ENCODE measurements around the gene ABHD10.
A peak's percentile ranks its signal among the peaks of the same experiment; 100 is the strongest.

ABHD10 gene

GRCh38 chr3:112000367-112000771 is 21.5 kb downstream of the ABHD10 start:
- no peak for DNase-seq (ENCODE audit: low read depth in 1 of 2, low spot score in 1 of 2)

- DNase-seq (ENCODE audit: low read depth in 1 of 2, low spot score in 1 of 2): no peak
Measured at GRCh38 chr3:112000966-112001365, 22.1 kb downstream of the ABHD10 start.

- no peak for DNase-seq (ENCODE audit: low read depth in 1 of 2, low spot score in 1 of 2)
Measured at GRCh38 chr3:112001526-112001925, 22.7 kb downstream of the ABHD10 start.

- DNase-seq (ENCODE audit: low read depth in 1 of 2, low spot score in 1 of 2): peak in 1 of 2 donors; percentile 40
Measured at GRCh38 chr3:112002096-112002971, 23.5 kb downstream of the ABHD10 start.

- DNase-seq (ENCODE audit: low read depth in 1 of 2, low spot score in 1 of 2): no peak
Measured at GRCh38 chr3:112003321-112004080, 24.7 kb downstream of the ABHD10 start.

GRCh38 chr3:112004187-112004586 is 25.4 kb downstream of the ABHD10 start:
- no peak for DNase-seq (ENCODE audit: low read depth in 1 of 2, low spot score in 1 of 2)

GRCh38 chr3:112004669-112005068 is 25.8 kb downstream of the ABHD10 start:
- no peak for DNase-seq (ENCODE audit: low read depth in 1 of 2, low spot score in 1 of 2)

GRCh38 chr3:112005091-112005672 is 26.4 kb downstream of the ABHD10 start:
- no peak for DNase-seq (ENCODE audit: low read depth in 1 of 2, low spot score in 1 of 2)

- no peak for DNase-seq (ENCODE audit: low read depth in 1 of 2, low spot score in 1 of 2)
Measured at GRCh38 chr3:112007633-112008032, 28.8 kb downstream of the ABHD10 start.

GRCh38 chr3:112009670-112010069 is 30.8 kb downstream of the ABHD10 start:
- DNase-seq (ENCODE audit: low read depth in 1 of 2, low spot score in 1 of 2): no peak

- DNase-seq (ENCODE audit: low read depth in 1 of 2, low spot score in 1 of 2): no peak
Measured at GRCh38 chr3:112010636-112011035, 31.8 kb downstream of the ABHD10 start.

GRCh38 chr3:112011376-112011940 is 32.6 kb downstream of the ABHD10 start:
- DNase-seq (ENCODE audit: low read depth in 1 of 2, low spot score in 1 of 2): no peak

- DNase-seq (ENCODE audit: low read depth in 1 of 2, low spot score in 1 of 2): no peak
Measured at GRCh38 chr3:112012205-112012992, 33.6 kb downstream of the ABHD10 start.

GRCh38 chr3:112013058-112013783 is 34.4 kb downstream of the ABHD10 start:
- DNase-seq (ENCODE audit: low read depth in 1 of 2, low spot score in 1 of 2): peak in 1 of 2 donors; percentile 31

- DNase-seq (ENCODE audit: low read depth in 1 of 2, low spot score in 1 of 2): no peak
Measured at GRCh38 chr3:112013784-112014143, 34.9 kb downstream of the ABHD10 start.

- DNase-seq (ENCODE audit: low read depth in 1 of 2, low spot score in 1 of 2): no peak
Measured at GRCh38 chr3:112017091-112017490, 38.3 kb downstream of the ABHD10 start.

GRCh38 chr3:112018712-112019111 is 39.9 kb downstream of the ABHD10 start:
- no peak for DNase-seq (ENCODE audit: low read depth in 1 of 2, low spot score in 1 of 2)

- no peak for DNase-seq (ENCODE audit: low read depth in 1 of 2, low spot score in 1 of 2)
Measured at GRCh38 chr3:112019716-112020115, 40.9 kb downstream of the ABHD10 start.

- DNase-seq (ENCODE audit: low read depth in 1 of 2, low spot score in 1 of 2): no peak
Measured at GRCh38 chr3:112020674-112021085, 41.9 kb downstream of the ABHD10 start.

- no peak for DNase-seq (ENCODE audit: low read depth in 1 of 2, low spot score in 1 of 2)
Measured at GRCh38 chr3:112027142-112027541, 48.3 kb downstream of the ABHD10 start.

Data from stimulated activated CD4-positive, alpha-beta T cell treated with anti-CD3 and anti-CD28 coated beads, Interleukin-15, amount 100 ng/mL, for 1 hour (primary cell).